Measurements from ENCODE around the gene DTX3.
A peak's percentile ranks its signal among the peaks of the same experiment; 100 is the strongest.

The DTX3 gene

DNA sequence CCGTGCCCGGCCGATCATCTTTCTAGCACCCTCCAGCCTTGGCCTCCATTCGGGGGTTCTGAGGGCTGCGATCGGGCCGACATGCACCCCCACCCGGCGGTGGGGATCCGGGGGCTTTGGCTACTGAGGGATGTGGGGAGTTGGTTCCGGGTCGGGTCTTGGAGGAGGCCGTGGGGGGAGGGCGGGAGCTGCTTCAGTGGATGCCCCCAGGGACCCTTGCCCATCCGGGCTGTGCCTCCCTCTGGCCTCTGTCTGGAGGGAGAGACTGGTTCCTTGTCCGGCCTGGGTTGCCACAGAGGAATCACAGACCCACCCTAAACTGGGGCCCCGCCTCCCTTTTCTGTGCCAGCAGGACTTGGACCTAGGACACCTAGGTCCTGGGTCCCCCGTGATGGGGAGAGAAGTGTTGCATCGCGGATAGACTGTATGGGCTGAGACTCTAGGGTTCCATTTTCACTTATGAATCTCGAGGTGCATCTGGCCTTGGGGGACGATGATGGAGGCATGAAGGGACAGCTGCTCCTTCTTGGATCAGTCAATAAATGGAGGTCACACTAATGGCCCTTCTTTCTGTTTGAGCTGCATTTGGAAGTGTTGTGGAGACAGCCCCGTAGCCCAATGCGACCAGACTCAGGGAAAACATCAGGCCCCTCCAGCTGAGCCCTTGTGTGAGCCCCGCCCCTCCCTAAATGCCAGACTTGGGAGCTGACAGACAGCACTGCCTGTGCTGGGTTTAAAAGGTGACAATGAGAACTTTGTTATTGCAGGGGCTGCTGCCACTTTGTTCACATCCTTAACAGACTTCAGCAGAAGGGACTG, 577 bp downstream of the DTX3 start:
- no peaks in the 10 kb centered on the region for H3K9me3 Mint-ChIP-seq
- H3K27ac Mint-ChIP-seq (ENCODE audit: low read depth) = peak overlapping the region; percentile 48
- no peak for DNase-seq (ENCODE audit: low spot score in 2 of 2)
- peak overlapping the region; percentile 79 for H3K4me3 Mint-ChIP-seq
- H3K4me1 Mint-ChIP-seq = peaks cover 39% of the 10 kb centered on the region
- H3K27me3 Mint-ChIP-seq = no peaks in the 10 kb centered on the region
- ATAC-seq (replicated peaks; ENCODE audit: extremely low read depth, poor library complexity, severe bottlenecking) = peak; percentile 41
- peaks cover 21% of the 10 kb centered on the region for H3K36me3 Mint-ChIP-seq (ENCODE audit: insufficient read depth)

DNA sequence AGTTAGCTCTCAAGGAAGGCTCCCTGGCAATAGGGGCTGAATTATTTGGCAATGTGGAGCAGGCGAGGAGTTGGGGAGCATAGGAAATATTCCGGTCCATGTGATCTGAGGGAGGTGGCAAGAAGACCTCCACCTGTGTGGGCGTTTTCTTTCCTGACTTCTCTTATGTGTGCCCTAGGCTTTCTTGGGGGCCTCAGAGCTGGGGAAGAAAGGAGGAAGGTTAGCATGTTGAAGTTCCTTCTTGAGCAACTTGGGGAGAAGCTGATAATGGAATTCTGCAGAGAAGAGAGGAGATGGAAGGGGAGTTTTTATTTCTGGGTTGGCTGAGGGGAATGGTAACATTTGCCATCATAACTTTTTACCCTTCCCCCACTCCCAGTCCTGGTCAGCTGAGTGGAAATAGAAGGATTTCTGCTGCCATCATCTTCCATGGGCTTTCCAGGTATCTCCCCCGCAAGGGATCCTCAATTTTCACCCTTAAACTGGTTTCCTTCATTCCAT, 1.2 kb downstream of the DTX3 start:
- Mint-ChIP-seq H3K27ac (ENCODE audit: low read depth) (peak overlapping the region; percentile 48), H3K36me3 (ENCODE audit: insufficient read depth) (peaks cover 18% of the 10 kb centered on the region), H3K4me1 (peaks cover 43% of the 10 kb centered on the region), H3K27me3 (no peaks in the 10 kb centered on the region), H3K9me3 (no peaks in the 10 kb centered on the region), H3K4me3 (peak overlapping the region; percentile 79)
- ATAC-seq (replicated peaks; ENCODE audit: extremely low read depth, poor library complexity, severe bottlenecking) (no peak), DNase-seq (ENCODE audit: low spot score in 2 of 2) (no peak)

DNA sequence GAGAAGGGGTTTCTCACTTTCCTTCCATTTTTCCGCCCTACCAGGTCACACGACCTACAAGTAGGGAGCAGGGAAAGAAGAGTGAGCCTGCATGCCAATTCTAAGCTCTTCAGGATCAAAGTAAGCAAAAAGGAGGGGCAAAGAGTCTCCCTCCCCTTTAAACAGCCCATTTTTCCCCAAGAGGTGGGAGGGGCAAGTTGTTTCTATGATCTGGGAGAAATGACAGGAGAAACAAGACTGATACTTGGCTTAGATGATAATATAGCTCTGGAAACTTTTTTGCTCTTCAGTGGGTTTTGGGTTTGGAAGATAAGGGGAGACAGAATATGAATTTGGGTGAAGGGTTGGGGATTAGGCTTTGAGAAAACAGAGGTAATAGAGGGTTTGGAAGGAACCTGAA, 1.8 kb downstream of the DTX3 start:
- H3K4me3 Mint-ChIP-seq = no peak overlapping the region
- peaks cover 15% of the 10 kb centered on the region for H3K36me3 Mint-ChIP-seq (ENCODE audit: insufficient read depth)
- no peaks in the 10 kb centered on the region for H3K9me3 Mint-ChIP-seq
- ATAC-seq (replicated peaks; ENCODE audit: extremely low read depth, poor library complexity, severe bottlenecking) (no peak), DNase-seq (ENCODE audit: low spot score in 2 of 2) (no peak)
- peaks cover 43% of the 10 kb centered on the region for H3K4me1 Mint-ChIP-seq
- no peaks in the 10 kb centered on the region for H3K27me3 Mint-ChIP-seq
- H3K27ac Mint-ChIP-seq (ENCODE audit: low read depth) = no peak overlapping the region

DNA sequence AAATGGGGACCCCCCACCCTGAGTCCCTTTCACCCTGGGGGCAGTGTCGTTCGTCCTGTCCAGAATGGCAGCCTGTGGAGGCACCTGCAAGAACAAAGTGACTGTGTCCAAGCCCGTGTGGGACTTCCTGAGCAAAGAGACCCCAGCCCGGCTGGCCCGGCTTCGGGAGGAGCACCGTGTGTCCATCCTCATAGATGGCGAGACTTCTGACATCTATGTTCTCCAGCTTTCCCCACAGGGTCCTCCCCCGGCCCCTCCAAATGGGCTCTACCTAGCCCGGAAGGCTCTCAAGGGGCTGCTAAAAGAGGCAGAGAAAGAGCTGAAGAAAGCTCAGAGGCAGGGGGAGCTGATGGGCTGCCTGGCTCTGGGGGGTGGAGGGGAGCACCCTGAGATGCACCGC, 2.2 kb downstream of the DTX3 start:
- H3K9me3 Mint-ChIP-seq = no peaks in the 10 kb centered on the region
- H3K27ac Mint-ChIP-seq (ENCODE audit: low read depth) = no peak overlapping the region
- ATAC-seq (replicated peaks; ENCODE audit: extremely low read depth, poor library complexity, severe bottlenecking) = no peak
- H3K4me3 Mint-ChIP-seq = no peak overlapping the region
- no peaks in the 10 kb centered on the region for H3K27me3 Mint-ChIP-seq
- no peak for DNase-seq (ENCODE audit: low spot score in 2 of 2)
- peaks cover 43% of the 10 kb centered on the region for H3K4me1 Mint-ChIP-seq
- H3K36me3 Mint-ChIP-seq (ENCODE audit: insufficient read depth) = peaks cover 12% of the 10 kb centered on the region

DNA sequence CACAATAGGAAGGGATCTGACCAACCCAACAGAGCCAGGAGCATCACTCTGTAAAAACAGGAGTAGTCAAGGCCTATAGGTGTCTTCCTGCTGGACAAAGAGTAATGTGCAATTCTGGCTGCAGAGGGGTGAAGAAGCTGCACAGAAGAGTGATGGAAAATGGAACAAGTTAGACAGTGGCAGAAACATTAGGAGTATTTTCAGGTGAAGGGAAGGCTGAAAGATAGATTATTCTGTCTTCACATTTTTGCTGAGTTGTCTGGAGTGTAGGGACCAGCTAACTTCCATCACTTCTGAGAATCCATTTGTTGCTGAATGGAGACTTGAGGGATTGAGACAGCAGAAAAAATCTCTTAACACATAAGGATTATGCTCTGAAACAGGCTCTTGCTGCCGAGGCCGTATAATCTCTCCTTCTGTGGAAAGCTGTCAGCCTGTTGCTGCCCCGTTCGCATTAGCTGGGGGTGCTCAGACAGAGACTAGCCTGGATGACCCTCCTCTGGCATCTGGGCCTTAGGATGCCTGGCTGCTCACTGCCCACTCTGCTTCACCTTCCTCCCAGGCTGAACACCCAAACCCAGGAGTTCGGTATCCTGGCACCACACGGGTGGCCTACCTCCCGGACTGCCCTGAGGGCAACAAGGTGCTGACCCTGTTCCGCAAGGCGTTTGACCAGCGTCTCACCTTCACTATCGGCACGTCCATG, 3.5 kb downstream of the DTX3 start:
- no peaks in the 10 kb centered on the region for H3K9me3 Mint-ChIP-seq
- ATAC-seq (replicated peaks; ENCODE audit: extremely low read depth, poor library complexity, severe bottlenecking) = no peak
- H3K27ac Mint-ChIP-seq (ENCODE audit: low read depth) = no peak overlapping the region
- DNase-seq (ENCODE audit: low spot score in 2 of 2) = no peak
- H3K27me3 Mint-ChIP-seq = peaks cover 12% of the 10 kb centered on the region
- peaks cover 34% of the 10 kb centered on the region for H3K4me1 Mint-ChIP-seq
- H3K36me3 Mint-ChIP-seq (ENCODE audit: insufficient read depth) = peaks cover 6% of the 10 kb centered on the region
- H3K4me3 Mint-ChIP-seq = no peak overlapping the region

DNA sequence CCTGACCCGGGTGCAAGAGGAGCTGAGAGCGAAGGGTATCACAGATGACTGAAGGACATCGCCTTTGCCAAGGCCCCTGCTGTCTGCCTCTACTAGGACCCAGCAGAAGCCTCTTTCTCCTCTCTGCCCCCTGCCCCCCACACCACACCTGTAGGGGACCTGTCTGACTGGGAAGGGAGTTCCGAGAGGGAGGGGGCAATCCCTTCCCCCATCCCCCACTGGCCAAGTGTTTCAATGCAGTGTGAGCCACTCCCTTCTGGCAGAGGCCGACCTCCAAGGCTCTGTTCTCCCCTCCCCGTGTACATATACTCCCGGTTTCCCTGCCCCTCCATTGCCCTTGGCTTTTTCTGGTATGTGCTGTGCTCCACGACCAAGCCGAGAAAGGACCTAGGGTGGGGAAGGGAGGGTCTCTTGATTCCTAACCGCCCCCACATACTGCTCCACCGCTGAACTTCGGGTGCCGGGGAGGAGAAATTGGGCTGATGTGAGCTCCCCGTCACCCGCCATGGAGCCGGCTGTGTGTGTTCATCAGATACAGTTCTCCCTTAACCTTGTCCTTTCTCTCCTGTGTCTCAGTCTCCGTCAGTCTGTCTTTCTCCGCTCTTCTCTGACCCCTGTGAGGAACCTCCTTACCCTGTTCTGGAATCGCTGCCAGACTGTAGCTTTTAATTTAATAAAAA, 4.6 kb downstream of the DTX3 start:
- no peak overlapping the region for H3K4me3 Mint-ChIP-seq

DNA sequence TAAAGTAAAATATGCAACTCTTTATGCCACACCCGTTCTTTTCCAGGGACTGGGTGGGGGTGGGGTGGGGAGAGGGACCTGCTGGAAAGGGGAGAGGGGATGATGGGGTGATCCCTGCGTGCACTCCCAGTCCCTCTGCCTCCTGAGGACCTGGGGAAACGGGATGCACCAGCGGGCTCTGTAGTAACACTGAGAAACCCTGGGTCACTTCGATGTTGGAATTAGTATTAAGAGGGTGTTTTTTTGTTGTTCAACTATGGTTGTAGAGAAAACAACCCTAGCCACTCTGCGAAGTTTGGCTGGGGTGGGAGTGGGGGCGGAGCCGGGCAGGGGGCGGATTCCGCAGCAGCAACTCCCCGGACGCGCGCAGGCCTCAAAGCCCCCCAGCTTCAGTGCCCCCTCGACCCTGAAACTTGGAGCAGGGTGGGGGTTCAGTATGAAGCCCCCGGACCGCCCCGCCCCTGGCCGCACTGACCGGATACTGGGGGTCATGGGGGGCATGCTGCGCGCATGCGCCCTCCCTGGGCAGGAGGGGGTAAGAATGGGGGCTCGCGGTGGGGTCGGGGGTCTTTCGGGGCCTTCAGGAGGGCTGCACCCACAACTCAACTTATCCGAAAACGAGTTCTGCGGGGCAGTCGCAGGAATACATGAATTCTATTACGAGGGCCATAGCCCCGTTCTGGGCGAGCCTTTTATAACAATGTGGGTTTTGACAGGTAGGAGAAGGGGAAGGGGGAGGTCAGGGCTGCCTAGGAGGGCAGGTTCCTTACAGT, 5.3 kb downstream of the DTX3 start:
- Mint-ChIP-seq H3K27me3 (peaks cover 29% of the 10 kb centered on the region), H3K36me3 (ENCODE audit: insufficient read depth) (peaks cover 5% of the 10 kb centered on the region), H3K4me3 (peak overlapping the region; percentile 55), H3K4me1 (peaks cover 17% of the 10 kb centered on the region), H3K9me3 (no peaks in the 10 kb centered on the region), H3K27ac (ENCODE audit: low read depth) (no peak overlapping the region)
- ATAC-seq (replicated peaks; ENCODE audit: extremely low read depth, poor library complexity, severe bottlenecking) = no peak
- no peak for DNase-seq (ENCODE audit: low spot score in 2 of 2)

More for the DNA sequence above, 4.6 kb downstream of the DTX3 start:
- no peaks in the 10 kb centered on the region for H3K9me3 Mint-ChIP-seq
- peaks cover 23% of the 10 kb centered on the region for H3K27me3 Mint-ChIP-seq
- no peak overlapping the region for H3K27ac Mint-ChIP-seq (ENCODE audit: low read depth)
- peaks cover 23% of the 10 kb centered on the region for H3K4me1 Mint-ChIP-seq
- ATAC-seq (replicated peaks; ENCODE audit: extremely low read depth, poor library complexity, severe bottlenecking) (no peak), DNase-seq (ENCODE audit: low spot score in 2 of 2) (no peak)
- H3K36me3 Mint-ChIP-seq (ENCODE audit: insufficient read depth) = peaks cover 5% of the 10 kb centered on the region

DNA sequence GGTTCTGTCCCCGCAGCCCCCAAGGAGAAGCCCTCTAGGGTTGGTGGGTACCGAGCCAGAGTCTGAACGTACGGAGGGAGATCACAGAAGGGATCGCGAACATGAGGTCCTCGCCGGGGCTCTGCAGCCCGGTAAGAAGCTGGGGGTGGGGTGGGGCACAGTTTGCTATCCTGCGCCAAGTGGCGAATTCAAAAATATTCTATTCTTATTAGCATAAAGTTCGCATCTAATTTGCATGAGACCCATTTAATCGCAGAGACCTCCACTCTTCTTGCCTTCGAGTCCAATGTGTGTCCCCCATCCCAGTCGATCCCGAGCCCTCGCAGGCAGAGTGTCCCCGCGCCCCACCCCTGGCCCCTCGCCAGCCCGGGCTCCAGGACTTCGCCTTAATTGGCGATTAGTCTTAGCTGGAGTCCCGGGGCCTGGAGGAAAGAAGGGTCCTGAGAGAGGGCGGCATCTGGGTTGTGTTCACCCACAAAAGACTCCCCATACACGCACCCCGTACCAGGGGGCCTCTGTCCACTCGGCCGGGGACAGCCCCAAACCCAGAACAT, 6.0 kb downstream of the DTX3 start:
- DNase-seq (ENCODE audit: low spot score in 2 of 2) (no peak), ATAC-seq (replicated peaks; ENCODE audit: extremely low read depth, poor library complexity, severe bottlenecking) (peak; percentile 26)
- peaks cover 36% of the 10 kb centered on the region for H3K27me3 Mint-ChIP-seq
- no peak overlapping the region for H3K27ac Mint-ChIP-seq (ENCODE audit: low read depth)
- H3K9me3 Mint-ChIP-seq = no peaks in the 10 kb centered on the region
- peak overlapping the region; percentile 55 for H3K4me3 Mint-ChIP-seq
- H3K4me1 Mint-ChIP-seq = peaks cover 10% of the 10 kb centered on the region
- peaks cover 5% of the 10 kb centered on the region for H3K36me3 Mint-ChIP-seq (ENCODE audit: insufficient read depth)

DNA sequence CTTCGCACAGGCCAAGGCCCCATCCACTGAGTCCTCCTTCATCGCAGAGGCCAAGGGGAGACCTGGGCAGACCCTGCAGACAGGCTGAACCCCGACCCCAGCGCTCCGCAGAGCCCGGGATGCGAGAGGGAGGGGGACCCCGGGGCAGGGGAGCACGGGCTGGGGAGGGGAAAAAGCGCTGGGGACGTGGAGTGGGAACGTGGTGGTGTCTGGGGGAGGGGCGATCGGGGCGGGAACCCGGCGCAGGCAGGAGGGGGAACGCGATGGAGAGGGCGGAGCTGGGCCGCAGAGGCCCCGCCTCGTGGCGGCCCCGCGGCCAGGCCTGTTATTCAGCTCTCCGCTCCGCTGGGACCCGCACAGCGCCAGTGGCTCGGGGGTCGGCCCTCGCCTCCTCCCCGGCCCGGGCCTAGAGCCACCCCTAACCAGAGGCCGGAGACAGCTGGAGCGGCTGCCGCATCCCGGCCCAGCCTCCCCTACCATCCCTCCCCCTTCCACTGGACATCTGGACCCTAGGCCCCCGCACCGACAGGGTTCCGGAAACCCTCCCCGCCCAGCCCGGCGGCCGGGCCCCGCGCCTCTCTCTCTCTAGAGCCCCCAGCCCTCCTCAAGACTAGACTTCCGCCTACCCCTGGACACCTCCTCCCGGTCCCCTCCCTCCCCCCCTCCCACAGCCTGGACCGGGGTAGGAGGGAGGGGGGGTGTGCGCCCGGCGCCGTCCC, 6.6 kb downstream of the DTX3 start, which contains the start of gene ARHGEF25:
TSS of gene ARHGEF25 (plus strand) at position 328 of the 719 bp plus-strand sequence. CDS start 460 bp downstream, outside the sequence.
- ATAC-seq (replicated peaks; ENCODE audit: extremely low read depth, poor library complexity, severe bottlenecking) = peak; percentile 50
- Mint-ChIP-seq H3K4me3 (peak within 1 kb of the TSS; percentile 55), H3K27ac (ENCODE audit: low read depth) (no peak within 1 kb of the TSS), H3K9me3 (no peaks in the 10 kb centered on the region), H3K36me3 (ENCODE audit: insufficient read depth) (peaks cover 4% of the 10 kb centered on the region), H3K27me3 (peaks cover 36% of the 10 kb centered on the region), H3K4me1 (peaks cover 5% of the 10 kb centered on the region)
- no peak for DNase-seq (ENCODE audit: low spot score in 2 of 2)

DNA sequence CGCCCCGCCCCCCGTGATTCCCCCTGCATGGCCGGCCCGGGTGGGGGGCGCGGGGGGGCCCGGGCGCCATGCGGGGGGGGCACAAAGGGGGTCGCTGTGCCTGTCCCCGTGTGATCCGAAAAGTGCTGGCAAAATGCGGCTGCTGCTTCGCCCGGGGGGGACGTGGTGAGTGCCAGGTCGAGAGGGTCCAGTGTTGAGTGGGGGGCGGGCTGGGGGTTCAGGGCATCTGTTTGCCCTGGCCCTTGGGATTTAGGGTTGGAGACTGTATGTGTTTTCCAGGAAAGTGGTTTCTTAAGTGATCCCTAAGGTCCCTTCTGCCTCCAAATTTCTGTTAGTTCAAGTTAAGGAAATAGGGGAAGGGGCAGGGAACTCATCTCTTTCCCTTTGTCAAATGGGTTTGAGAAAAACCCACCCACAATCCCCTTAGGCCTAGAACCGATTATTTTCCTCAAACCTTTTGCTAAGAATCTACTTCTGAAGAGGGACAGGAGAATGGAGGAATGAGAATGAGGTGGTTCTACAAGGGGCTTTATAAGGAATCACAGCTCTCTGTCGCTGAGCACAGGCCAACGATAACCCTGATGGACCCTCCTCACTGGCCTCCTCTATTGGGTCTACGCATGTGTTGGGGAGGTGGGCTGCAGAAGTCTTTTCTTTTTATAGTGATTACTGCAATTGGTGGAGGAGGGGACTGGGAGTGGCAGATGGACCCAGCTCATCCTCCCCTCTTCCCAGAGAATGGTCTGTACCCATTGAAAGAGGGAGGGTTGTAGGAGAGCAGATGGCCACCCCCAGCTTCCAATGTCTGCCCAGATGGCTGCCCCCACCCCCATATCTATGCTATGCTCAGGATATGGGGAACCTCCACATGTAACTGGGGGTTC, 7.4 kb downstream of the DTX3 start:
- Mint-ChIP-seq H3K36me3 (ENCODE audit: insufficient read depth) (peaks cover 4% of the 10 kb centered on the region), H3K9me3 (no peaks in the 10 kb centered on the region), H3K4me1 (peaks cover 5% of the 10 kb centered on the region), H3K27me3 (peaks cover 44% of the 10 kb centered on the region), H3K4me3 (peak overlapping the region; percentile 55), H3K27ac (ENCODE audit: low read depth) (no peak overlapping the region)
- ATAC-seq (replicated peaks; ENCODE audit: extremely low read depth, poor library complexity, severe bottlenecking) = no peak
- no peak for DNase-seq (ENCODE audit: low spot score in 2 of 2)
